B cell (primary cell): ENCODE measurements around the gene MRPL17. TPM values are rescaled to one million over a fixed set of nuclear protein-coding genes. Genes with fewer than 3 reads are reported as not detected.

Experiments used
- ATAC-seq: fragments of 200-7000 bp; cut with Tn5 transposase; one replicate; pipeline ENCODE4 v1.10.0; 2021; ENCODE audit warnings: low read depth, mild to moderate bottlenecking, moderate number of reproducible peaks, moderate library complexity
- CTCF ChIA-PET: fragments of 350-600 bp; sonication (Branson Sonifier 250); formaldehyde crosslinking; loops from one replicate; lab custom pipeline; 2021; ENCODE audit warnings: antibody characterized with exemption, inconsistent platforms; lab: Charles Lee
- POLR2A ChIA-PET: fragments of 350-600 bp; sonication (Branson Sonifier 250); formaldehyde crosslinking; loops from one replicate; lab custom pipeline; 2021; ENCODE audit warnings: antibody characterized with exemption; lab: Charles Lee
- DNase-seq: peaks from one replicate; pipeline ENCODE4 v3.0.0; 2013
- H2AFZ ChIP-seq: 2 replicates; pipeline ENCODE4 v1.6.1; 2012; ENCODE audit warnings: mild to moderate bottlenecking, low read depth, low read length; ENCODE audit not compliant: insufficient read depth, poor library complexity, severe bottlenecking
- H3K27ac ChIP-seq, 2 donors: 1 replicate in 1 of 2; 2 replicates in 1 of 2; pipeline ENCODE4 v1.5.1; 2012 to 2013; ENCODE audit warnings: low read length in 2 of 2, mild to moderate bottlenecking in 2 of 2, moderate library complexity in 1 of 2
- H3K27me3 ChIP-seq, 4 experiments: fragments of 200-600 bp in 1 of 4; sonication (generic) in 1 of 4; replicated peaks in 1 of 4; 1 replicate in 2 of 4; 2 replicates in 2 of 4; pipeline versions ENCODE4 v1.6.1 to v1.7.0; 2013 to 2016; ENCODE audit warnings: low read length in 3 of 4, mild to moderate bottlenecking in 2 of 4, mixed read lengths in 1 of 4, moderate library complexity in 1 of 4; ENCODE audit not compliant: insufficient read depth in 4 of 4, control insufficient read depth in 3 of 4; ENCODE audit errors: control extremely low read depth in 1 of 4
- H3K36me3 ChIP-seq, 2 experiments: replicated peaks in 1 of 2; 1 replicate in 1 of 2; 2 replicates in 1 of 2; pipeline versions ENCODE4 v1.6.1 to v1.7.1; 2013; ENCODE audit warnings: low read length in 1 of 2; ENCODE audit not compliant: insufficient read depth in 2 of 2, control insufficient read depth in 1 of 2; ENCODE audit errors: control extremely low read depth in 1 of 2, extremely low read depth in 1 of 2
- H3K4me1 ChIP-seq, 2 donors: fragments of 200-600 bp in 1 of 2; sonication (generic) in 1 of 2; 1 replicate in 1 of 2; 2 replicates in 1 of 2; pipeline versions ENCODE4 v1.5.1 to v1.6.1; 2013 to 2017; ENCODE audit warnings: low read length in 2 of 2; ENCODE audit not compliant: control insufficient read depth in 2 of 2, insufficient read depth in 2 of 2
- H3K4me2 ChIP-seq: replicated peaks from 2 replicates; pipeline ENCODE3; 2012; ENCODE audit warnings: mild to moderate bottlenecking, low read depth, low read length; ENCODE audit not compliant: poor library complexity, severe bottlenecking
- H3K4me3 ChIP-seq, 5 experiments: fragments of 200-600 bp in 1 of 5; sonication (generic) in 1 of 5; 1 replicate in 3 of 5; 2 replicates in 2 of 5; pipeline versions ENCODE4 v1.5.1 to v1.7.0; 2011 to 2016; ENCODE audit warnings: low read length in 4 of 5, mild to moderate bottlenecking in 4 of 5, low read depth in 2 of 5, control low read depth in 1 of 5, moderate library complexity in 1 of 5; ENCODE audit not compliant: insufficient read depth in 1 of 5; ENCODE audit errors: control extremely low read depth in 1 of 5, extremely low read depth in 1 of 5
- H3K79me2 ChIP-seq: fragments of 200-600 bp; sonication (generic); one replicate; pipeline ENCODE4 v1.6.0; 2016; ENCODE audit warnings: low read length; ENCODE audit not compliant: control insufficient read depth, insufficient read depth
- H3K9ac ChIP-seq: fragments of 200-600 bp; sonication (generic); 2 replicates; pipeline ENCODE4 v1.6.1; 2017; ENCODE audit warnings: mild to moderate bottlenecking, low read length, moderate library complexity
- H3K9me3 ChIP-seq, 3 donors: one replicate each; pipeline versions ENCODE4 v1.6.1 to v1.7.1; 2013; ENCODE audit warnings: low read length in 2 of 3; ENCODE audit not compliant: control insufficient read depth in 2 of 3, insufficient read depth in 1 of 3; ENCODE audit errors: control extremely low read depth in 1 of 3
- H4K20me1 ChIP-seq: 2 replicates; pipeline ENCODE4 v1.6.0; 2012; ENCODE audit warnings: mild to moderate bottlenecking, low read length; ENCODE audit not compliant: insufficient read depth, control insufficient read depth, poor library complexity, severe bottlenecking
- H3K27ac Mint-ChIP-seq: one replicate; pipeline ENCODE4 v1.8.0; 2021; ENCODE audit warnings: mixed read lengths
- H3K27me3 Mint-ChIP-seq: one replicate; pipeline ENCODE4 v1.8.0; 2021; ENCODE audit warnings: mixed read lengths
- H3K4me1 Mint-ChIP-seq: one replicate; pipeline ENCODE4 v1.8.0; 2021; ENCODE audit warnings: mixed read lengths
- H3K4me3 Mint-ChIP-seq: one replicate; pipeline ENCODE4 v1.8.0; 2021; ENCODE audit warnings: mixed read lengths
- H3K9me3 Mint-ChIP-seq: one replicate; pipeline ENCODE4 v1.8.0; 2022; ENCODE audit warnings: mixed read lengths; ENCODE audit not compliant: insufficient read depth
- EZH2 ChIP-seq: IDR thresholded peaks from 2 replicates; pipeline ENCODE4 v1.6.1; 2012; ENCODE audit warnings: borderline replicate concordance, low read depth, mild to moderate bottlenecking, moderate library complexity, low read length; ENCODE audit not compliant: insufficient read depth, poor library complexity, severe bottlenecking
- WGBS: methylation state at CpG from one replicate; pipeline ENCODE4 v1.1.5; 2013; ENCODE audit warnings: missing lambda C conversion rate; ENCODE audit not compliant: insufficient coverage; 5-methylcytosine and 5-hydroxymethylcytosine counted together
- intact Hi-C: fragments of 100-400 bp; cut with micrococcal nuclease; formaldehyde crosslinking; loops from one replicate; pipeline ENCODE4 v1.10.0; 2022
- polyA plus RNA-seq: library from polyadenylated mRNA; depleted of rRNA; stranded (reverse); fragments of >200 nt; gene quantifications from 2 replicates; pipeline ENCODE4 v1.2.3, GENCODE V29; 2012
- total RNA-seq, 2 donors: library from RNA; stranded (reverse); fragments of 120-200 nt in 1 of 2; gene quantifications; 1 replicate in 1 of 2; 2 replicates in 1 of 2; pipeline versions ENCODE4 v1.2.3 to v1.2.4, GENCODE V29; 2013 to 2022
- TF ChIP-seq, protein P1 (sequence below): fragments of 200-600 bp; IDR thresholded peaks from one replicate; pipeline ENCODE4 v1.8.0; 2022; ENCODE audit warnings: antibody characterized with exemption, mild to moderate bottlenecking

Gene MRPL17
- total and polyA plus RNA-seq, 2 donors (not counting 1 experiment from before 2014, with no cell fraction given), result 9.9 to 18.2 TPM

DNA sequence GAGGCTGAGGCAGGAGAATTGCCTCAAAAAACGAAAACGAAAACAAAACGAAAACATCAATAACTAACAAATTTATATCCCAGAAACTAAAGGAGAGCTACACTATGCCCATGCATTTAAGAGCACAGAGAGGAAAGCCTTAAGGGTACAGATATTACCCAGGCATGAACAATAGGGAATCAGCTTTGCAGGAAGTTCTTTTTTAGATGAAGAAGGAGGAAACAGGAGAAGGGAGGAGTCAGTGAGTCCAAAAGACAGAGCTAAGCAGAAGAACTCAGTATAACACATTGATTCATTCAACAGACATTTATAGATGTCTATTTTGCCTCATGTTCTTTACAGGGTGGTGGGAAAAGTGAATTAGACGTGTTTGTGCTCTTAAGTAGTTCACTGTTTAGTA is 8.3 kb downstream of the MRPL17 start:
- H3K27me3 Mint-ChIP-seq, result peaks cover 6% of the 10 kb centered on the region
- CTCF ChIA-PET, result interaction anchor here (1.0 to 1.8 kb wide), 2 partner anchors 8 to 81 kb away, joined by 4 read pairs; partner anchors contain the start of gene MRPL17
- no peak overlapping the region for H3K27ac Mint-ChIP-seq

DNA sequence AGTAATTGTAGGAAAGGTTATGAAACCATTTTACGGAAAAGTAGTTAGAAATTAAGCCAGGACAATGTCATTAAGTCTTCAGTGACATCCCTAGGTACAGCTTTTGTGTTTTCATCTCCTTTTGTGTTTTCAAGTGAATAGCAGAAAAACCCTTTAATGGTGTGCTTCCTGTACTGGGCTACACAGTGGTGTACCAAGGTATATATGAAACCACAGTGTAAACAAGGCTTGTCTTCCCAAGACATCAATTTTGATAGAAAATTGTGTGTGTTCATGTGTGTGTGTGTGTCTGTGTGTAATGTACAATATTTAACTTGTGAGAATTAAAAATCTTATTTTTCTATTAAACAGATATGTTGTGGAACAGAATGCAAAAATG is 8.9 kb downstream of the MRPL17 start:
- H3K9me3 ChIP-seq, result no peaks in the 10 kb centered on the region
- H2AFZ ChIP-seq, result no peak overlapping the region
- no peak overlapping the region for H3K27ac Mint-ChIP-seq
- no peak overlapping the region for H3K4me3 Mint-ChIP-seq
- intact Hi-C loops, result no loop called here
- H4K20me1 ChIP-seq, result no peaks in the 10 kb centered on the region
- DNase-seq (no peak), ATAC-seq (no peak)
- TF ChIP-seq, protein P1, sequence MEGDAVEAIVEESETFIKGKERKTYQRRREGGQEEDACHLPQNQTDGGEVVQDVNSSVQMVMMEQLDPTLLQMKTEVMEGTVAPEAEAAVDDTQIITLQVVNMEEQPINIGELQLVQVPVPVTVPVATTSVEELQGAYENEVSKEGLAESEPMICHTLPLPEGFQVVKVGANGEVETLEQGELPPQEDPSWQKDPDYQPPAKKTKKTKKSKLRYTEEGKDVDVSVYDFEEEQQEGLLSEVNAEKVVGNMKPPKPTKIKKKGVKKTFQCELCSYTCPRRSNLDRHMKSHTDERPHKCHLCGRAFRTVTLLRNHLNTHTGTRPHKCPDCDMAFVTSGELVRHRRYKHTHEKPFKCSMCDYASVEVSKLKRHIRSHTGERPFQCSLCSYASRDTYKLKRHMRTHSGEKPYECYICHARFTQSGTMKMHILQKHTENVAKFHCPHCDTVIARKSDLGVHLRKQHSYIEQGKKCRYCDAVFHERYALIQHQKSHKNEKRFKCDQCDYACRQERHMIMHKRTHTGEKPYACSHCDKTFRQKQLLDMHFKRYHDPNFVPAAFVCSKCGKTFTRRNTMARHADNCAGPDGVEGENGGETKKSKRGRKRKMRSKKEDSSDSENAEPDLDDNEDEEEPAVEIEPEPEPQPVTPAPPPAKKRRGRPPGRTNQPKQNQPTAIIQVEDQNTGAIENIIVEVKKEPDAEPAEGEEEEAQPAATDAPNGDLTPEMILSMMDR, result no peak
- TF ChIP-seq EZH2, result no peak
- no peaks in the 10 kb centered on the region for H3K27me3 ChIP-seq
- no peak overlapping the region for H3K9ac ChIP-seq
- H3K9me3 Mint-ChIP-seq, result no peaks in the 10 kb centered on the region
- H3K4me3 ChIP-seq, result no peak overlapping the region
- no peaks in the 10 kb centered on the region for H3K4me1 ChIP-seq
- ChIA-PET POLR2A (interaction anchor here (0.6 kb wide), 1 partner anchor 13 kb away, joined by 3 read pairs; no protein-coding TSS in a partner anchor), CTCF (interaction anchor here (1.0 to 1.8 kb wide), 2 partner anchors 9 to 81 kb away, joined by 4 read pairs; partner anchors contain the start of gene MRPL17)
- no peaks in the 10 kb centered on the region for H3K36me3 ChIP-seq
- H3K27ac ChIP-seq, result no peak overlapping the region
- no peaks in the 10 kb centered on the region for H3K4me1 Mint-ChIP-seq
- peaks cover 6% of the 10 kb centered on the region for H3K27me3 Mint-ChIP-seq
- 100% methylated on average over 1 of the region's 1 CpG for WGBS
- no peaks in the 10 kb centered on the region for H3K79me2 ChIP-seq
- no peak overlapping the region for H3K4me2 ChIP-seq

More for the DNA sequence above, 8.3 kb downstream of the MRPL17 start:
- H3K4me3 ChIP-seq, result no peak overlapping the region
- H3K4me1 Mint-ChIP-seq, result no peaks in the 10 kb centered on the region
- no peak overlapping the region for H2AFZ ChIP-seq
- no peak for TF ChIP-seq EZH2
- TF ChIP-seq, protein P1, result no peak
- H3K4me3 Mint-ChIP-seq, result no peak overlapping the region
- H3K4me2 ChIP-seq, result no peak overlapping the region
- no peaks in the 10 kb centered on the region for H3K36me3 ChIP-seq
- H3K79me2 ChIP-seq, result no peaks in the 10 kb centered on the region
- no peak overlapping the region for H3K9ac ChIP-seq
- no peak for DNase-seq
- no peak for ATAC-seq
- intact Hi-C loops, result no loop called here
- H3K4me1 ChIP-seq, result no peaks in the 10 kb centered on the region
- H4K20me1 ChIP-seq, result no peaks in the 10 kb centered on the region
- H3K27ac ChIP-seq, result no peak overlapping the region
- H3K9me3 ChIP-seq, result no peaks in the 10 kb centered on the region
- H3K27me3 ChIP-seq, result no peaks in the 10 kb centered on the region
- H3K9me3 Mint-ChIP-seq, result no peaks in the 10 kb centered on the region
- WGBS, result no CpG with 5 or more reads among the region's 4 CpGs
- POLR2A ChIA-PET, result no interaction called here
